Measurements from ENCODE around the gene KIF1B.
"Not testable (repeated sequence)": the region's sequence is repeated elsewhere in the genome, so short reads cannot be mapped to it uniquely, and the experiment has no call there.

KIF1B gene

DNA sequence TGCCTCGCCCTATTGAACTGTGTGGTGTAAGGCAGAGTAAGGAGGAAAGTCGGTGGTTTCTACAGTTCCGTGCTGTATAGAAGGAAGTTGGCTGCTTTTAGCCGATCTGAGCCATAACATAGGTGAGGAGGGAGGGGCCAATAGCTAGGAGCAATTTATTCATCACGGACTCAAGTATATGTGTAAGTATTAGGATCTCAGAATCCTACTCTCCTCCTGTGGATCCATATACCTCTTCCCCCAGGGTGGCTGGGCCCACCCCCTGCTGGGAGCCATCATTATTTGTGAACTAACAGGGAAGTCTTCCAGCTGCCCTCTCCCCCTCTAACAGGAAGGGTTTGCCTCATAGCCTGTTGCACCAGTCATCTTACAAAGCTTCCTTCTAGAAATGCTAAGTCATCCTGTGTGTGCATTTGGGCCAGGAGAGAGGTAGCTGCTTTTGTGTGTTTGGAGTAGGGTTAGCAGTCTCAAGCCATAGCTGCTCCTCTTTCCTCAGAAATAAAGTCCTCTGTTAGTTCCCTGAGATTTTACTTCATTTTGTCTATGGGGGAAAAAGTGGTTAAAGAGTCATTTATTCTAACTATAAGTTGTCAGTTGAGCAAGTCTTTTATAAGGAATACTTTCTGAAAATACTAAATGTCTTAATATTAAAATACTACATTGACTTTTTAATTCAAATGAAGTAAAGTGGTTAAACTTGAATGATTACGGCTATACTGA is 205.0 kb downstream of the KIF1B start:
- Histone ChIP-seq H3K4me1 (no peaks in the 10 kb centered on the region), H3K27ac (no peak overlapping the region), H3K27me3 (no peaks in the 10 kb centered on the region), H3K36me3 (peaks cover 56 to 91% (median 89%) of the 10 kb centered on the region in 3 donors), H3K4me3 (no peak overlapping the region), H3K9me3 (no peaks in the 10 kb centered on the region)
- intact Hi-C loops (cut with DNase I; ENCODE audit: low total_unique reads) = no loop called here
- no peak for TF ChIP-seq CTCF (IDR thresholded peaks at IDR 0.05)
- peak in 1 of 2 donors; percentile 42 for DNase-seq

- H3K27me3 ChIP-seq; H3K9me3 ChIP-seq; H3K4me1 ChIP-seq; H3K27ac ChIP-seq; H3K4me3 ChIP-seq; intact Hi-C loops (cut with DNase I; ENCODE audit: low total_unique reads); DNase-seq: not testable (repeated sequence)
- H3K36me3 ChIP-seq = peaks cover 59 to 91% (median 91%) of the 10 kb centered on the region in 3 donors
These were observed 205.6 kb downstream of the KIF1B start for GRCh38 chr1:10415967-10416366.

GRCh38 chr1:10418741-10419140 is 208.4 kb downstream of the KIF1B start:
- H3K27me3 ChIP-seq; H3K27ac ChIP-seq; H3K9me3 ChIP-seq; DNase-seq; H3K4me1 ChIP-seq; H3K4me3 ChIP-seq; intact Hi-C loops (cut with DNase I; ENCODE audit: low total_unique reads): not testable (repeated sequence)
- H3K36me3 ChIP-seq = peaks cover 37 to 71% (median 68%) of the 10 kb centered on the region in 3 donors

- Histone ChIP-seq H3K4me3 (no peak overlapping the region), H3K27ac (no peak overlapping the region), H3K36me3 (peaks cover 31 to 66% (median 62%) of the 10 kb centered on the region in 3 donors), H3K9me3 (no peaks in the 10 kb centered on the region), H3K27me3 (no peaks in the 10 kb centered on the region), H3K4me1 (no peaks in the 10 kb centered on the region)
- TF ChIP-seq CTCF (IDR thresholded peaks at IDR 0.05) = no peak
- DNase-seq = no peak
- intact Hi-C loops (cut with DNase I; ENCODE audit: low total_unique reads) = no loop called here
These were observed 209.0 kb downstream of the KIF1B start for GRCh38 chr1:10419351-10419750.

DNA sequence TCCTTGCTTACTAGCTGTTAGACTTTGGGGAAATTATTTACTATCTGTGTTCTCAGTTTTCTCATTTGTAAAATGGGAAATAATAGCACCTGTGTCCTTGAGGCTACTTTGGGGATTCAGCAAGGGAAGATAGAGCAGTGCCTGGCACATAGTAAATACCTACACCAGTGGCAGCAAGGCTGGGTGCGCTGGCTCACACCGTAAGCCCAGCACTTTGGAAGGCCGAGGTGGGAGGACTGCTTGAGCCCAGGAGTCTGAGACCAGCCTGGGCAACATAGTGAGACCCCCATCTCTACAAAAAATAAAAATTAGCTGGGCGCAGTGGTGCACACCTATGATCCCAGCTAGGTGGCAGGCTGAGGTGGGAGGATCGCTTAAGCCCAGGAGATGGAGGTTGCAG is 211.3 kb downstream of the KIF1B start:
- Histone ChIP-seq H3K4me1 (no peaks in the 10 kb centered on the region), H3K9me3 (no peaks in the 10 kb centered on the region), H3K27ac (no peak overlapping the region), H3K36me3 (peaks cover 29 to 51% (median 46%) of the 10 kb centered on the region in 3 donors), H3K4me3 (no peak overlapping the region), H3K27me3 (no peaks in the 10 kb centered on the region)
- no peak for DNase-seq
- no peak for TF ChIP-seq CTCF (IDR thresholded peaks at IDR 0.05)
- intact Hi-C loops (cut with DNase I; ENCODE audit: low total_unique reads) = no loop called here

DNA sequence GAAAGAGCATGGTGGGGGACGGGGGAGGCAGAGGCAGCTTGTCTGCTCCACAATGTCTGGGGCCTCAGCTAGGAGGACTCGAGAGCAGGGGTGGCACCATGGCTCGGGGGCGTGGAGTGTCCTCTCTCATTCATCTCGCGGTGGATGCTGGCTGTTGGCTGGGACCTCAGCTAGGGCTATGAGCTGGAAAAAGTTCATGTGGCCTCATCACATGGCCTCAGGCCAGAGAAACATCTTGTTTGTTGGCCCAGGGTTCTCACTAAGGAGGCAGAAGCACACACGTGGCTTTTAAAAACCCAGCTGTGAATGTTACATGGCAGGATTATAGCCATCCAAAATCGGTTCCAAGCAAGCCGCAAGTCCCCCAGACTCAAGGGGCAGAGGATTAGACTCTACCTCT is 213.7 kb downstream of the KIF1B start:
- Histone ChIP-seq H3K4me1 (no peaks in the 10 kb centered on the region), H3K27me3 (no peaks in the 10 kb centered on the region), H3K4me3 (no peak overlapping the region), H3K27ac (no peak overlapping the region), H3K9me3 (no peaks in the 10 kb centered on the region), H3K36me3 (peaks cover 17 to 27% (median 22%) of the 10 kb centered on the region in 3 donors)
- no peak for DNase-seq
- TF ChIP-seq CTCF (IDR thresholded peaks at IDR 0.05) = no peak
- intact Hi-C loops (cut with DNase I; ENCODE audit: low total_unique reads) = no loop called here
